ENCODE data around the gene STK32A. TPM values are rescaled to one million over a fixed set of nuclear protein-coding genes. Genes with fewer than 3 reads are reported as not detected.

Gene STK32A
- total and polyA plus RNA-seq, 4 donors = 0.03 to 0.17 (median 0.09) TPM

GRCh38 chr5:147321569-147321968 is 86.7 kb downstream of the STK32A start:
- no peaks in the 10 kb centered on the region for H3K9me3 ChIP-seq (ENCODE audit: control insufficient read depth in 4 of 4, low read length in 3 of 4)
- no peaks in the 10 kb centered on the region for H3K36me3 ChIP-seq (ENCODE audit: control insufficient read depth in 4 of 4, insufficient read depth in 3 of 4, low read depth in 1 of 4, low read length in 3 of 4)
- no peaks in the 10 kb centered on the region for H3K4me1 ChIP-seq (ENCODE audit: control insufficient read depth in 4 of 4, insufficient read depth in 4 of 4, low read length in 3 of 4)
- 73% methylated on average over 1 of the region's 1 CpG for WGBS
- H3K27ac ChIP-seq (ENCODE audit: low read depth in 1 of 2, low read length in 2 of 2) = no peak overlapping the region
- no peak overlapping the region for H3K4me3 ChIP-seq (ENCODE audit: low read depth in 1 of 3, low read length in 3 of 3)
- no peak overlapping the region for H3K9ac ChIP-seq (ENCODE audit: low read depth in 1 of 2, low read length in 2 of 2)
- DNase-seq (ENCODE audit: low spot score) = no peak
- TF ChIP-seq, protein P1, sequence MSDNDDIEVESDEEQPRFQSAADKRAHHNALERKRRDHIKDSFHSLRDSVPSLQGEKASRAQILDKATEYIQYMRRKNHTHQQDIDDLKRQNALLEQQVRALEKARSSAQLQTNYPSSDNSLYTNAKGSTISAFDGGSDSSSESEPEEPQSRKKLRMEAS (IDR thresholded peaks at IDR 0.05) = no peak
- TF ChIP-seq EGR1 (IDR thresholded peaks at IDR 0.05; ENCODE audit: low read depth in 2 of 2) (no peak), FOXA1 (IDR thresholded peaks at IDR 0.05) (no peak), FOXA2 (IDR thresholded peaks at IDR 0.05) (no peak), RAD21 (IDR thresholded peaks at IDR 0.05) (no peak), HNF4A (conservative IDR thresholded peaks at IDR 0.05) (no peak)
- peaks cover 0 to 2% (median 0%) of the 10 kb centered on the region in 4 donors for H3K27me3 ChIP-seq (ENCODE audit: control insufficient read depth in 4 of 4, insufficient read depth in 4 of 4, low read length in 3 of 4)

DNA sequence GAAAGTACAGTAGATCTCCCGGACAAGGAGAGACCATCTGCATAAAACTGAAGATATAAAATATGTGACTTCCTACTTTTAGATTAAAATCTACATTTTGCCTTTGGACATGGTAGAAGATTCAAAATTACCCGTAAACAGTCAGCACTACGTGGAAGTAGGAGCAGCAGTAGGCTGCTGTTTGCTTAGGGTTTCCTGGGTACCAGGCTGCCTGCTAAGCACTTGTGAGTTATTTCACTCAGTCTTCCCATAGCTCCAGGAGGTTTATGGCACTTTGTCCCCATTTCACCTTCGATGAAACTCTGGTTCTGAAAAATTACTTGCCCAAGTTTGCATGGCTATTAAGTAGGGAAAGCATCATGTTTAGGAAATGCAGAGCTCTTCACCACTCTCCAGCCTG is 92.6 kb downstream of the STK32A start:
- no peaks in the 10 kb centered on the region for H3K4me1 ChIP-seq (ENCODE audit: control insufficient read depth in 4 of 4, insufficient read depth in 4 of 4, low read length in 3 of 4)
- H3K4me3 ChIP-seq (ENCODE audit: low read depth in 1 of 3, low read length in 3 of 3) = no peak overlapping the region
- DNase-seq (ENCODE audit: low spot score) = no peak
- no peaks in the 10 kb centered on the region for H3K9me3 ChIP-seq (ENCODE audit: control insufficient read depth in 4 of 4, low read length in 3 of 4)
- TF ChIP-seq NR2F2 (IDR thresholded peaks at IDR 0.05) = no peak
- TF ChIP-seq, protein P2, sequence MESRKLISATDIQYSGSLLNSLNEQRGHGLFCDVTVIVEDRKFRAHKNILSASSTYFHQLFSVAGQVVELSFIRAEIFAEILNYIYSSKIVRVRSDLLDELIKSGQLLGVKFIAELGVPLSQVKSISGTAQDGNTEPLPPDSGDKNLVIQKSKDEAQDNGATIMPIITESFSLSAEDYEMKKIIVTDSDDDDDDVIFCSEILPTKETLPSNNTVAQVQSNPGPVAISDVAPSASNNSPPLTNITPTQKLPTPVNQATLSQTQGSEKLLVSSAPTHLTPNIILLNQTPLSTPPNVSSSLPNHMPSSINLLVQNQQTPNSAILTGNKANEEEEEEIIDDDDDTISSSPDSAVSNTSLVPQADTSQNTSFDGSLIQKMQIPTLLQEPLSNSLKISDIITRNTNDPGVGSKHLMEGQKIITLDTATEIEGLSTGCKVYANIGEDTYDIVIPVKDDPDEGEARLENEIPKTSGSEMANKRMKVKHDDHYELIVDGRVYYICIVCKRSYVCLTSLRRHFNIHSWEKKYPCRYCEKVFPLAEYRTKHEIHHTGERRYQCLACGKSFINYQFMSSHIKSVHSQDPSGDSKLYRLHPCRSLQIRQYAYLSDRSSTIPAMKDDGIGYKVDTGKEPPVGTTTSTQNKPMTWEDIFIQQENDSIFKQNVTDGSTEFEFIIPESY (IDR thresholded peaks at IDR 0.05) = no peak
- no peak for TF ChIP-seq EGR1 (IDR thresholded peaks at IDR 0.05; ENCODE audit: low read depth in 2 of 2)
- TF ChIP-seq CTCF (IDR thresholded peaks at IDR 0.05; ENCODE audit: low read depth, low read length, missing input control) = no peak
- no peak for TF ChIP-seq ATF3 (IDR thresholded peaks at IDR 0.05)
- TF ChIP-seq, protein P1 (IDR thresholded peaks at IDR 0.05) = no peak
- no peak for TF ChIP-seq HNF4G (IDR thresholded peaks at IDR 0.05)
- no peak for TF ChIP-seq FOXA2 (IDR thresholded peaks at IDR 0.05)
- TF ChIP-seq GABPA (IDR thresholded peaks at IDR 0.05 in 1 of 2, conservative IDR thresholded peaks at IDR 0.05 in 1 of 2) = no peak
- no peak for TF ChIP-seq RAD21 (IDR thresholded peaks at IDR 0.05)
- TF ChIP-seq HNF4A (conservative IDR thresholded peaks at IDR 0.05) = no peak
- no peak for TF ChIP-seq JUND (IDR thresholded peaks at IDR 0.05)
- no peak for TF ChIP-seq TAF1 (conservative IDR thresholded peaks at IDR 0.05)
- TF ChIP-seq, protein P3, sequence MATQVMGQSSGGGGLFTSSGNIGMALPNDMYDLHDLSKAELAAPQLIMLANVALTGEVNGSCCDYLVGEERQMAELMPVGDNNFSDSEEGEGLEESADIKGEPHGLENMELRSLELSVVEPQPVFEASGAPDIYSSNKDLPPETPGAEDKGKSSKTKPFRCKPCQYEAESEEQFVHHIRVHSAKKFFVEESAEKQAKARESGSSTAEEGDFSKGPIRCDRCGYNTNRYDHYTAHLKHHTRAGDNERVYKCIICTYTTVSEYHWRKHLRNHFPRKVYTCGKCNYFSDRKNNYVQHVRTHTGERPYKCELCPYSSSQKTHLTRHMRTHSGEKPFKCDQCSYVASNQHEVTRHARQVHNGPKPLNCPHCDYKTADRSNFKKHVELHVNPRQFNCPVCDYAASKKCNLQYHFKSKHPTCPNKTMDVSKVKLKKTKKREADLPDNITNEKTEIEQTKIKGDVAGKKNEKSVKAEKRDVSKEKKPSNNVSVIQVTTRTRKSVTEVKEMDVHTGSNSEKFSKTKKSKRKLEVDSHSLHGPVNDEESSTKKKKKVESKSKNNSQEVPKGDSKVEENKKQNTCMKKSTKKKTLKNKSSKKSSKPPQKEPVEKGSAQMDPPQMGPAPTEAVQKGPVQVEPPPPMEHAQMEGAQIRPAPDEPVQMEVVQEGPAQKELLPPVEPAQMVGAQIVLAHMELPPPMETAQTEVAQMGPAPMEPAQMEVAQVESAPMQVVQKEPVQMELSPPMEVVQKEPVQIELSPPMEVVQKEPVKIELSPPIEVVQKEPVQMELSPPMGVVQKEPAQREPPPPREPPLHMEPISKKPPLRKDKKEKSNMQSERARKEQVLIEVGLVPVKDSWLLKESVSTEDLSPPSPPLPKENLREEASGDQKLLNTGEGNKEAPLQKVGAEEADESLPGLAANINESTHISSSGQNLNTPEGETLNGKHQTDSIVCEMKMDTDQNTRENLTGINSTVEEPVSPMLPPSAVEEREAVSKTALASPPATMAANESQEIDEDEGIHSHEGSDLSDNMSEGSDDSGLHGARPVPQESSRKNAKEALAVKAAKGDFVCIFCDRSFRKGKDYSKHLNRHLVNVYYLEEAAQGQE (IDR thresholded peaks at IDR 0.05) = no peak
- TF ChIP-seq SP1 (IDR thresholded peaks at IDR 0.05) = no peak
- no peak for TF ChIP-seq FOXA1 (IDR thresholded peaks at IDR 0.05)
- no peaks in the 10 kb centered on the region for H3K36me3 ChIP-seq (ENCODE audit: control insufficient read depth in 4 of 4, insufficient read depth in 3 of 4, low read depth in 1 of 4, low read length in 3 of 4)
- H3K27ac ChIP-seq (ENCODE audit: low read depth in 1 of 2, low read length in 2 of 2) = no peak overlapping the region
- WGBS = 69% methylated on average over 4 of the region's 4 CpGs
- H3K9ac ChIP-seq (ENCODE audit: low read depth in 1 of 2, low read length in 2 of 2) = no peak overlapping the region
- peaks cover 0 to 2% (median 0%) of the 10 kb centered on the region in 4 donors for H3K27me3 ChIP-seq (ENCODE audit: control insufficient read depth in 4 of 4, insufficient read depth in 4 of 4, low read length in 3 of 4)

Data from liver (tissue), 9 donors.